GM19463 (cell line): ENCODE data around the gene RAD9B.
"Not testable (repeated sequence)": the region's sequence is repeated elsewhere in the genome, so short reads cannot be mapped to it uniquely, and the experiment has no call there.

Experiments
- ATAC-seq: cut with Tn5 transposase; IDR thresholded peaks from one replicate; pipeline ENCODE4 v1.9.1; 2021; ENCODE audit warnings: mild to moderate bottlenecking, moderate library complexity; ENCODE audit not compliant: unreplicated experiment

Gene RAD9B

GRCh38 chr12:110501752-110502738, at the start of gene RAD9B, which contains the start of gene VPS29:
RAD9B (plus strand) TSS chr12:110502331; CDS start chr12:110502338, 7 bp downstream.
VPS29 (minus strand) TSS chr12:110502111; CDS start chr12:110502051, 60 bp downstream.
- peak; percentile 93 for ATAC-seq

GRCh38 chr12:110453569-110454296, 48.4 kb upstream of the RAD9B start:
- ATAC-seq, result no peak

- no peak for ATAC-seq
Measured at GRCh38 chr12:110458756-110459155, 43.4 kb upstream of the RAD9B start.

- not testable (repeated sequence) for ATAC-seq
Measured at GRCh38 chr12:110461189-110461588, 40.9 kb upstream of the RAD9B start.

GRCh38 chr12:110465024-110465423, 37.1 kb upstream of the RAD9B start:
- no peak for ATAC-seq

GRCh38 chr12:110465765-110466164, 36.4 kb upstream of the RAD9B start:
- ATAC-seq, result not testable (repeated sequence)

GRCh38 chr12:110466791-110467190, 35.3 kb upstream of the RAD9B start:
- ATAC-seq, result no peak

GRCh38 chr12:110467847-110468213, 34.3 kb upstream of the RAD9B start:
- no peak for ATAC-seq

GRCh38 chr12:110468214-110469048, 33.7 kb upstream of the RAD9B start, which contains the start of the genes FAM216A and GPN3:
FAM216A (plus strand) TSS chr12:110468845; CDS start chr12:110468876, 31 bp downstream.
GPN3 (minus strand) TSS chr12:110468257; CDS start chr12:110468203, 54 bp downstream.
- peak; percentile 73 for ATAC-seq

- ATAC-seq, result no peak
Measured at GRCh38 chr12:110475426-110475825, 26.7 kb upstream of the RAD9B start.

- no peak for ATAC-seq
Measured at GRCh38 chr12:110498984-110499706, 3.0 kb upstream of the RAD9B start.

- no peak for ATAC-seq
Measured at GRCh38 chr12:110501399-110501751, 756 bp upstream of the RAD9B start.

- ATAC-seq, result no peak
Measured at GRCh38 chr12:110503432-110503831, 1.3 kb downstream of the RAD9B start.

GRCh38 chr12:110505332-110505731, 3.2 kb downstream of the RAD9B start:
- no peak for ATAC-seq

GRCh38 chr12:110508071-110508586, 6.0 kb downstream of the RAD9B start:
- no peak for ATAC-seq

- ATAC-seq, result no peak
Measured at GRCh38 chr12:110513842-110514241, 11.7 kb downstream of the RAD9B start.

- no peak for ATAC-seq
Measured at GRCh38 chr12:110514363-110514762, 12.2 kb downstream of the RAD9B start.

- no peak for ATAC-seq
Measured at GRCh38 chr12:110516995-110517394, 14.9 kb downstream of the RAD9B start.

- not testable (repeated sequence) for ATAC-seq
Measured at GRCh38 chr12:110518014-110518413, 15.9 kb downstream of the RAD9B start.
